ENCODE results near the gene AAK1. TPM values are rescaled to one million over a fixed set of nuclear protein-coding genes. Genes with fewer than 3 reads are reported as not detected.
A peak's percentile ranks its signal among the peaks of the same experiment; 100 is the strongest.

AAK1 gene
- total RNA-seq, 3 donors from 2014 or later: 62.4 to 68.4 (median 66.2) TPM

DNA sequence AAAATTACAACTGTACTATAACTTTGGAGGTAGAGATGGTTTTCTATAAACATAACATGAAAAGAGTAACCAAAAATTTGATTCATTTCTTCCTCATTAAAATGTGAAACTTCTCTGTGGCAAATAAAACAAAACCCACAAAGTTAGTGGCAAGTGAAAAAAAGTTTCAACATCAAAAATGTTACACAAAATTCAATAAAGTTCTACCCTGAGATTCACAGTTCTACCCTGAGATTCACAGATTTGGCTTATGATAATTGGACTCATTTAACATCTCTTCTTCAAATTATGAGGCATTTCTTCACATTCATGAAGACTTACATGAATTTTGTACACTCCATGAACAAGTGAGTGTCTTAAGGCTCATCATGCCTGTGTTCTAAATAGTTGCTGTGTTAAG is 51.0 kb downstream of the AAK1 start:
- no peak overlapping the region for H3K4me3 ChIP-seq
- no peaks in the 10 kb centered on the region for H3K4me1 ChIP-seq (ENCODE audit: low read depth)
- DNase-seq (no peak), ATAC-seq (no peak)
- H3K9me3 ChIP-seq: no peaks in the 10 kb centered on the region
- H3K36me3 ChIP-seq (ENCODE audit: low read depth): no peaks in the 10 kb centered on the region
- intact Hi-C loops (cut with DNase I, micrococcal nuclease): no loop called here
- TF ChIP-seq, protein P1, sequence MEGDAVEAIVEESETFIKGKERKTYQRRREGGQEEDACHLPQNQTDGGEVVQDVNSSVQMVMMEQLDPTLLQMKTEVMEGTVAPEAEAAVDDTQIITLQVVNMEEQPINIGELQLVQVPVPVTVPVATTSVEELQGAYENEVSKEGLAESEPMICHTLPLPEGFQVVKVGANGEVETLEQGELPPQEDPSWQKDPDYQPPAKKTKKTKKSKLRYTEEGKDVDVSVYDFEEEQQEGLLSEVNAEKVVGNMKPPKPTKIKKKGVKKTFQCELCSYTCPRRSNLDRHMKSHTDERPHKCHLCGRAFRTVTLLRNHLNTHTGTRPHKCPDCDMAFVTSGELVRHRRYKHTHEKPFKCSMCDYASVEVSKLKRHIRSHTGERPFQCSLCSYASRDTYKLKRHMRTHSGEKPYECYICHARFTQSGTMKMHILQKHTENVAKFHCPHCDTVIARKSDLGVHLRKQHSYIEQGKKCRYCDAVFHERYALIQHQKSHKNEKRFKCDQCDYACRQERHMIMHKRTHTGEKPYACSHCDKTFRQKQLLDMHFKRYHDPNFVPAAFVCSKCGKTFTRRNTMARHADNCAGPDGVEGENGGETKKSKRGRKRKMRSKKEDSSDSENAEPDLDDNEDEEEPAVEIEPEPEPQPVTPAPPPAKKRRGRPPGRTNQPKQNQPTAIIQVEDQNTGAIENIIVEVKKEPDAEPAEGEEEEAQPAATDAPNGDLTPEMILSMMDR (IDR thresholded peaks at IDR 0.05): no peak

DNA sequence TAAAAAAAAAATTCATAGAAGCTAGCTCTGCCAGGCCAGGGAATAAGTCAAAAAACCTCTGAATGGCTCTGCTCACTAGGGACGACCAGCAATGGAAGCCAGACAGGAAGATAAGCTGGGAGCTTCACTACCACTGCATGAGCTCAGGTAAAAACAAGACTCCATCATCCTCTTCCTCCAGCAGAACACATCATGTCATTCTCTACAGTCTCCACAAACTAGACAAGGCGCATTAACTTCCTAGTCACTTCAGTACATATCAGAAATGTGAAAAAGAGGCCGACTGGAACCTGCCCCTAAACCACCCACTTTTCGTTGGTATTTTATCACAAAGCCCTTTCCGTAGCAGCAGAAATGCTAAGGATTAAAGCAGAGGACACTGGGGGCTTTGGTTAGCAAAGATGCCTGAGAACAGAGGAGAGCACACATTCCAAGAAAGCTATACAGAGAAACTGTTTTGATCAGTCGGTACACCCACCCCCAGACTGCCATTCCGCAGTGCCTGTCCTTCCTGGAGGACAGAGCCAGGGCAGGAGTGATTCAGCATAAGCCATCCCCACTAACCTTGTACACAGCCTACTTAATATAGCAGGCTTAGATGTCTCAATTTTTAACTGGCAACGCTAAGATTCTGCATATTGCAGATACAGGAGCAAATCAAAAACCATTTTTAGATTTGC is 53.4 kb downstream of the AAK1 start:
- H3K4me3 ChIP-seq: no peak overlapping the region
- H3K36me3 ChIP-seq (ENCODE audit: low read depth): no peaks in the 10 kb centered on the region
- intact Hi-C loops (cut with DNase I, micrococcal nuclease): no loop called here
- TF ChIP-seq, protein P1 (IDR thresholded peaks at IDR 0.05): no peak
- DNase-seq: no peak
- no peaks in the 10 kb centered on the region for H3K9me3 ChIP-seq
- no peaks in the 10 kb centered on the region for H3K4me1 ChIP-seq (ENCODE audit: low read depth)
- ATAC-seq: no peak

DNA sequence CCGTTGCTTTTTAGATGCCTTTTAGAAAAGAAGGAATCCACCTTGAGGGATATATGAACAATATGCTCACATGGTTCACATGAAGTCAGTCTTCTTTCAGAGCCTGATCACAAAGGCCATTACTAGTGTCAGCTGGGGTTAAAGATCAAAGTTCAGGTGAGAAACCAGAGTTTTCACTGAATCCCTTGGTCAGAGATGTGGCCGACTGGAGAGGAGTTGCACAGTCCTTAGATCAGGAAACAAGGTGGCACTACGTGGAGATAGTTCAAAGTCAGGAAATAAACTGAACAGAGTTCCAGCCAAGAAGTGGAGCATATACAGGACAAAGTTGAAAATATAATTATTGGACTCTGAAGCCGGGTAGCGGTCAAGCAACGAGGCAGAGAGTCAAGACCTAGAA is 54.6 kb downstream of the AAK1 start:
- no peak overlapping the region for H3K4me3 ChIP-seq
- no peaks in the 10 kb centered on the region for H3K36me3 ChIP-seq (ENCODE audit: low read depth)
- ATAC-seq (peak; percentile 76), DNase-seq (no peak)
- H3K9me3 ChIP-seq: no peaks in the 10 kb centered on the region
- intact Hi-C loops (cut with DNase I, micrococcal nuclease): no loop called here
- TF ChIP-seq, protein P1 (IDR thresholded peaks at IDR 0.05): no peak
- H3K4me1 ChIP-seq (ENCODE audit: low read depth): no peaks in the 10 kb centered on the region

DNA sequence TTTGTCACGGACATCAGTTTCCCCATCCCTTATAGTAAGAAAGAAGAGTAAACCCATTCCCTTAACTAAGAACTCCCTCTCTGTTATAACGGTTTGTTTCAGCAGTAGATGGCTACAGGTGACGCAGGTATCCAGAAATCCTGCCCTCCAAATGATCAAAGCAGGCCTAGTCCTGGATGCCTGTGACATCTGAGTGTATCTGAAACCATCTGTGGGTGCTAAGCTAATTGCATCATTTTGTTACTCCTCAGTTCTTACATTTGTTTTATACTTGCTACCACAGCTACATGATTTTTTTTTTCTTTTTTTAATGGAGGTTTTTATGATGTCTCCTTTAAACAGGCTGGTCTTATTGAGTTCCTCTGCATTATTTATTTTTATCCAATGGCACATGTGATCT is 55.1 kb downstream of the AAK1 start:
- intact Hi-C loops (cut with DNase I, micrococcal nuclease): no loop called here
- Histone ChIP-seq H3K36me3 (ENCODE audit: low read depth) (no peaks in the 10 kb centered on the region), H3K9me3 (no peaks in the 10 kb centered on the region), H3K4me3 (no peak overlapping the region), H3K4me1 (ENCODE audit: low read depth) (no peaks in the 10 kb centered on the region)
- DNase-seq: no peak
- ATAC-seq: no peak
- TF ChIP-seq, protein P1 (IDR thresholded peaks at IDR 0.05): no peak

DNA sequence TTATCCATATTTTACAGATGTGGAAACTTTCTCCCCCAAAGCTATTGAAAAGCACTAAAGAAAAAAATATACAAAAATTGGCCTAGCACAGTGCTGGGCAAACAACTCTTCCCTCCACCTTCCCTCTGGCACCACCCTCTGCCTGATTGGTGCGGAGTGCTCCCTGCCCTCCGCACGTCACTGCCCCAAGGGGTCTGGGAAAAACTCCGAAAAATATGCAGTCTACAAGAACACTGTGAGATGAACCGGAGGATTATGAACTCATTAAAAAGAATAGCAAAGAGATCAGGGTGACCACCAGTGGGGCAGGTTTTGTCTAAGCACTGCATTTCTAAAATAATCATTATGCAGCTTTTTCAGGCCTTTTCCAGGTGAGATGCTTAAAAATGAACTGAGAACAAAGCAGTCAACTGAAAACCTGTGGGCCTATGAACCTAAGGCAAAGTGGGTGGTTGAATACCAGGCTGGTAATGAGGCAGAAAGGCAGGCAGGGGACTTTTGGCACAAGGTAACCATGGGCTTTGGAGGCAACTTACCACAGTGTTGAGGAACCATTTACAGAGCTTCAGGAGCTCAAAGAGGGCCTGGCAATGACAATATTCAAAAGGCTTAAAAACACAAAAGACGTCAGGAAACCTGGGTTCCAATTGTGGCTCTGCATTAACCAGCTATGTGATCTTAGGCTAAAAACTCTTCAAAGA is 57.5 kb downstream of the AAK1 start:
- Histone ChIP-seq H3K9me3 (no peaks in the 10 kb centered on the region), H3K4me3 (no peak overlapping the region), H3K36me3 (ENCODE audit: low read depth) (no peaks in the 10 kb centered on the region), H3K4me1 (ENCODE audit: low read depth) (peaks cover 10% of the 10 kb centered on the region)
- intact Hi-C loops (cut with DNase I, micrococcal nuclease): no loop called here
- no peak for DNase-seq
- ATAC-seq: no peak
- TF ChIP-seq, protein P1 (IDR thresholded peaks at IDR 0.05): no peak
